ENCODE measurements around the gene GMPR.
"Not testable (repeated sequence)": the region's sequence is repeated elsewhere in the genome, so short reads cannot be mapped to it uniquely, and the experiment has no call there.

The GMPR gene

GRCh38 chr6:16226117-16227047 is 12.0 kb upstream of the GMPR start:
- not testable (repeated sequence) for DNase-seq

- no peak for DNase-seq
Observed at GRCh38 chr6:16227048-16227562, 11.3 kb upstream of the GMPR start.

- no peak for DNase-seq
Observed at GRCh38 chr6:16227605-16228004, 10.8 kb upstream of the GMPR start.

- DNase-seq = no peak
Observed at GRCh38 chr6:16228043-16228442, 10.3 kb upstream of the GMPR start.

GRCh38 chr6:16228709-16229665 is 9.4 kb upstream of the GMPR start:
- no peak for DNase-seq

- DNase-seq = no peak
Observed at GRCh38 chr6:16229700-16230099, 8.7 kb upstream of the GMPR start.

- DNase-seq = no peak
Observed at GRCh38 chr6:16230953-16231352, 7.4 kb upstream of the GMPR start.

GRCh38 chr6:16232086-16232485 is 6.3 kb upstream of the GMPR start:
- no peak for DNase-seq

- no peak for DNase-seq
Observed at GRCh38 chr6:16236009-16236501, 2.3 kb upstream of the GMPR start.

GRCh38 chr6:16236631-16237199 is 1.7 kb upstream of the GMPR start:
- DNase-seq = no peak

GRCh38 chr6:16237242-16237641 is 1.1 kb upstream of the GMPR start:
- no peak for DNase-seq

GRCh38 chr6:16238963-16239797 is 793 bp downstream of the GMPR start:
- no peak for DNase-seq

GRCh38 chr6:16239798-16240123 is 1.4 kb downstream of the GMPR start:
- no peak for DNase-seq

- no peak for DNase-seq
Observed at GRCh38 chr6:16240589-16241320, 2.4 kb downstream of the GMPR start.

- DNase-seq = no peak
Observed at GRCh38 chr6:16241321-16241689, 2.9 kb downstream of the GMPR start.

GRCh38 chr6:16243055-16243454 is 4.7 kb downstream of the GMPR start:
- no peak for DNase-seq

GRCh38 chr6:16243664-16244063 is 5.3 kb downstream of the GMPR start:
- DNase-seq = no peak

GRCh38 chr6:16244446-16244845 is 6.1 kb downstream of the GMPR start:
- DNase-seq = no peak

GRCh38 chr6:16244869-16245451 is 6.6 kb downstream of the GMPR start:
- DNase-seq = no peak

- no peak for DNase-seq
Observed at GRCh38 chr6:16248271-16248853, 10.0 kb downstream of the GMPR start.

GRCh38 chr6:16249971-16250370 is 11.6 kb downstream of the GMPR start:
- no peak for DNase-seq
